ENCODE results near the gene VPS13C.
A peak's percentile ranks its signal among the peaks of the same experiment; 100 is the strongest.

The VPS13C gene

DNA sequence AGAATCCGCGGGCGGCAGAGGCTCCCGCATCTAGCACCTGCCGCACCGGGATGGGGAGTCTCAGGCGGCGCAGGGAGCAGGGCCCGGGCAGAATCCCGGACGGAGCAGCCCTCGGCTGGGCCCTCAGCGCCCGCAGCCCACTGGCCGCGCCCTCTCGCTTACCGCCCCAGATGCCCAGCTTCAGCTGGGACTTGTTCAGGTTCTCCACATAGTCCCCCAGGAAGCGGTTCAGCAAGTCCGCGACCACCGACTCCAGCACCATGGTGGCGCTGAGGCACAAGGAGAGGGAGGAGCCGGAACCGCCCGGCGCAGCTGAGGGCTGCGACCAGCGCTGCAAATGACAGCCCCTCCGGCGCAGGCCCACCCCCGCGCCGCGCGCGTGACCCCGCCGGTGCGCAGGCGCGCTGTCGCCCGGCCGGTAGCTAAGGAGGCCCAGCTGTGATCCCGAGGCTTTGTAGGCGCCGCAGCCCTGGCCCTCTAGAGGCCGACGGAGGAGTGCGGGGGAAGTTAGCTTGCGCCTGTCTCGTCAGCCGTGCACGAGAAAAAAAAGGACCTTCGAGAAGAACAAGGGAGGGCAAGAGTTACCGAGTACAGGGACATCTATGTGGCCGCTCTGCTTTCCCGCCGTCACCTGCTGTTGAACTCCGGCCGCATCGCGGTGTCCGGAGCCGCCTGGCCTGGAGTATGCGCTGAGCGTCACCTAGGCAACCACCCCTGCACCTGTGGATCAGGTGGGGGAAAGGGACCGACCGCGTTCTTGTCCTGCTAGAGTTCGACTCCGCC is at the start of gene VPS13C:
Gene VPS13C, minus strand, starts transcription at position 335 of the 783 bp plus-strand sequence. Its CDS starts 73 bp downstream, at position 262.
- peak within 1 kb of the TSS; percentile 88 for H3K4me3 ChIP-seq (ENCODE audit: low read depth, low read length)
- DNase-seq (ENCODE audit: low read depth), result peak; percentile 57

DNA sequence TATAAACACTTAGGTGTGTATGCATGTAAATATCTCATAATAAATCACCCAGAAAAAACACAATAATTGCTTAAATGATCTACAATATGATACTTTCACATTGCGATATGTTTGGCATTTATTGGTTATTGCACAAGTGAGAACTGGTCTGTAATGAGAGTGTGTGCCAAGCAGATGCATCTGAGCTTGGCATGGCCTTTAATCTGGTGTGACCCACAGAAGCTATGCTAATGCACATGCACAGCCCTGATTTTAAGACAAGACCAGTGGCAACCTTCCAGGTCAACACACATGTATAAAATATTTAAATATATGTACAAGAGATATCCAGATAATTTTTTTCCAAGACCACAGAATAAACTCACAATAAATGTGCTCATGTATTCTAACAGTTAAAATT is 49.2 kb upstream of the VPS13C start:
- H3K4me3 ChIP-seq (ENCODE audit: low read depth, low read length), result no peak overlapping the region
- no peak for DNase-seq (ENCODE audit: low read depth)

GRCh38 chr15:62108411-62108810 is 48.2 kb upstream of the VPS13C start:
- DNase-seq (ENCODE audit: low read depth), result no peak
- no peak overlapping the region for H3K4me3 ChIP-seq (ENCODE audit: low read depth, low read length)

DNA sequence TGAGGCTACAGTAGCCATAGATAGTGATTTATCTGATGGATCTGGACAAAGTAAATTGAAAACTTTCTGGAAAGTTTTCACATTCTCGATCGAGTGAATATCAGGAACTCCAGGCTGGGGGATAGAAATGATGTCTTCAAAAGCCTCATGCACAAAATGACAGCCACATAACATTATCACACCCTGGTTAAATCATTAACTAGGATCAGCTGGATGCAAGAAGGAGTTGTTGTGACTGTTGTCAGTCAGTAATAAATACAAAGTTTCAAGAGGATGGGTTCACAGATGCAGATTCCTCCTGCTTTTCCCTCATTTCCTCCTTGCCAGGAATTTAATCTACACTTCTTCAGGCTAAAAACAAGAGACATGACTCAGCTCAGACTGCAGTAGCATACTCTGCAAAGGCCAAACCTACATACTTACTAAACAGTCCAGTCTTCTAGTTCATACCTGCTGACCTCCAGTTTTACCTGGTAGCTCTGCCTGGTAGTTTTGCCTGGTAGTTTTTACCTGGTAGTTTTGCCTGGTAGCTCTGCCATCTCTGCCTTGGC is 47.4 kb upstream of the VPS13C start:
- DNase-seq (ENCODE audit: low read depth), result no peak
- no peak overlapping the region for H3K4me3 ChIP-seq (ENCODE audit: low read depth, low read length)

GRCh38 chr15:62106096-62106495 is 45.8 kb upstream of the VPS13C start:
- H3K4me3 ChIP-seq (ENCODE audit: low read depth, low read length), result no peak overlapping the region
- DNase-seq (ENCODE audit: low read depth), result no peak

DNA sequence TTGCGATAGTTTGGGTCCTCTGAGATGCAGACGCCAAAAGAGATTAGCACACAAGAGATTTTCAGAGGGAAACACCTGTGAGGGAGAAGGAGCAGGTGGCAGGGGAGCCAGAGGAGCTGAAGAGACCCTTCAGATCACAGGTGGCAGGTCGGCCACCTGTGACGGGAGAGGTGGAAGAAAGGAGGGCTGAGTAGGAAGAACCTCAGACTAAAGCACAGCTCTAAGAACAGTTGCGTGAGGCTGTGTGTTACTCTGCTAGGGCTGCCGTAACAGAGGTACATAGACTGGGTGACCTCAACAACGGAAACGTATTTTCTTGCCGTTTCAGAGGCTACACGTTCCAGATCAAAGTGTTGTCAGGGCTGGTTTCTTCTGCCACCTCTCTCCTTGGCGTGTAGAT is 45.0 kb upstream of the VPS13C start:
- no peak for DNase-seq (ENCODE audit: low read depth)
- H3K4me3 ChIP-seq (ENCODE audit: low read depth, low read length), result no peak overlapping the region

DNA sequence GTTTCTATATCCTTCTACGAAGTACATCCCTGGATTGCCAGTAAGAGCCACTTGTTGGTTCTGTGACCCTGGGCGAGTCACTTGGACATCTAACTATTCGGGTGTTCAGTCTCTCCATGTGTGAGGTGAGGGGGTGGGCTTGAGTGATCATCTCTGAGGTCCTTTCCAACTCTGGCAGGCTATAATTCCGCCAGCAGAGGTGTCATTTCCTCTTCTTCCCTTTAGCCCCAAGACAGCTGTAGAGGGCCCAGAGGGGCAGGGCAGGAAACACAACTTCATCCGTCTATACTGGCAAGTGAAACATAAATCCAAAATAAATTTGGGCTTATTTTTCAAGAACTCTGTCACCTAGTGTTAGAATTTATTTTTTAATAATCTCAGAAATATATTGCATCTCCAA is 44.6 kb upstream of the VPS13C start:
- DNase-seq (ENCODE audit: low read depth), result no peak
- H3K4me3 ChIP-seq (ENCODE audit: low read depth, low read length), result no peak overlapping the region

DNA sequence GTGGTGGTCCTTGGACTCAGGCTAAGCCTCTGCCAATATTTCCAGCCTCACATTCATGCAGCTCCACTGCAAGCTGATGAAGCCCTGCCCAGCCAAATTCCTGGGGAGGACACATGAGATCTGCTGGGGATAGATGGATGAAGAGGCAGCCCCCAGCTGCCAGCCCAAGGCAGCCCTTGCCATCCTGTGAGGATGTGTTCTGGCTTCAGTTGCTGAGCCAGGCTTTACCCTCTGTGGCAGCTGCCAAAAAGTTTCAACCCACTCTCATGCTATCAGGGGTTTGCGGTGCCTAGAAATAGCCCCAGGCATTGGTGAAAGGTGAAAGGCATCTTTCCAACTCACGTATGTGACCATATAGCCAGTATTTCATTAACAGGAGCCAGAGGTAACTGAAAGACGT is 44.2 kb upstream of the VPS13C start:
- H3K4me3 ChIP-seq (ENCODE audit: low read depth, low read length), result no peak overlapping the region
- no peak for DNase-seq (ENCODE audit: low read depth)

- no peak overlapping the region for H3K4me3 ChIP-seq (ENCODE audit: low read depth, low read length)
- DNase-seq (ENCODE audit: low read depth), result no peak
These were observed 43.2 kb upstream of the VPS13C start for GRCh38 chr15:62103431-62103830.

- DNase-seq (ENCODE audit: low read depth), result peak; percentile 41
- no peak overlapping the region for H3K4me3 ChIP-seq (ENCODE audit: low read depth, low read length)
These were observed 38.9 kb upstream of the VPS13C start for GRCh38 chr15:62099094-62099601.

DNA sequence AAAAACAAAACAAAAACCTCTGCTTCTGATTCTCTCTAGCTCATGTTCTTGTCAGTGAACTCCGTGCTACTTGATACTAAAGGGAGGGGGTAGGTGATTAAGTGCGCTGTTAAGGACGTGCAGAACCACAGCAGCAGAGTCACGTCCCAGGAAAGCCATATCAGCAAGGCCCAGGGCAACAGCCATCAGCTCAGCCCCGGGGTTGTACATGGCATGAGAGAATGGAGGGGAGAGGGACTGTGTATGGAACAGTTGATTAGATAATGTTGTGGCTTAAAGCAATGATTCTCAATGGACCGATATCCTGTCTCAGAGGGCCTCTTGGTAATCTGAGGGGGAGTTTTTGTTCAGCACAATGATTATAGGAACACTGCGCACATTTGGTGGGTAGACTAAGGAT is 34.1 kb upstream of the VPS13C start:
- no peak overlapping the region for H3K4me3 ChIP-seq (ENCODE audit: low read depth, low read length)
- no peak for DNase-seq (ENCODE audit: low read depth)

GRCh38 chr15:62093809-62094208 is 33.6 kb upstream of the VPS13C start:
- no peak overlapping the region for H3K4me3 ChIP-seq (ENCODE audit: low read depth, low read length)
- DNase-seq (ENCODE audit: low read depth), result no peak

DNA sequence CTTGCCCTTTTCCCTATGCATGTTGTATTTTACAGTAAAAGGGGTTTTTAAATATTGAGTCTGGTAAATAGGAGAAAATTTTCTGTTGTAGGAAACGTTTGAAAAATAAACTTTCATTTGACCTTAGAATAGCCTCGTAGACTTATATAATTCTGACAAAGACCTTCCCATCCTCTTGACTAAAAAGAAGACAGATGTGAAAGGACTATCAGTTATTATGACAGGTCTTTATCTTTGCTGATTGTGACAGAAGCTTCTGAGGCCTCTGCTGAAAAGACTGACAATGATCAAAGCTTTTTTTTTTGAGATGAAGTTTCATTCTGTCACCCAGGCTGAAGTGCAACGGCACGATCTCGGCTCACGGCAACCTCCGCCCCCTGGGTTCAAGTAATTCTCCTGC is 30.7 kb upstream of the VPS13C start:
- no peak overlapping the region for H3K4me3 ChIP-seq (ENCODE audit: low read depth, low read length)
- no peak for DNase-seq (ENCODE audit: low read depth)

DNA sequence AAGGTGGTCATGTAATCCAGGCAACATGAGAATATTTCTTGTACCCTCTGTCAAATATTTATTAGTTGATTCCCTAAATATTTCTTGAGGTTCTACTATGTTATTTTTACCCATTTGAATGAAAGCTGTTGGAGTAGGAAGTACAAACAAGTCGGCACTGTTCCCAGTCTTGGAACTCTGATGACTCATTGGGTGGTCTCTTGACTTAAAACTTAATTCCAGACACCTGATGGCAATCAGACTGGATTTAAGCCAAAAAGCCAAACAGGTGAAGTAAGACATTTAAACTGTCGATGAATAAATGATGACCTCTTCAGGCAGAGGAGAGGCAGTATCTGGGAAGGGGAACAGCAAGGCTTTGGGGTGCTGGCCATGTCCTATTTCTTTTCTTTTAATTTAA is 29.4 kb upstream of the VPS13C start:
- no peak overlapping the region for H3K4me3 ChIP-seq (ENCODE audit: low read depth, low read length)
- no peak for DNase-seq (ENCODE audit: low read depth)

DNA sequence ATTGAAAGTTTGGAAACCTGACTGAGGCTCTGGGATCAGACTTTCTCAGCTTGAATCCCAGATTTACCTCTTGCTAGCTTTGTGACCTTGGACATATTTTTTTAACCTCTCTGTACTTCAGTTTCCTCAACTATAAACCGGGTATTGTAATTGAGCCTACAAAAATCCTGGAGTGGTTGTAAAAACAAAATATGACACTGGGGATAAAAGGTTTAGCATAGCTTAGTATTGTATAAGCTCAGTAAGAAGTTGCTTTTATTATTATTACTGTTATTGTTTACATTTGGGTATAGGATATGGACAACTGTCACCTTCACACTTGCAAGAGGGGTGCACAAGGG is 28.1 kb upstream of the VPS13C start:
- no peak for DNase-seq (ENCODE audit: low read depth)
- H3K4me3 ChIP-seq (ENCODE audit: low read depth, low read length), result no peak overlapping the region

- DNase-seq (ENCODE audit: low read depth), result peak; percentile 33
- no peak overlapping the region for H3K4me3 ChIP-seq (ENCODE audit: low read depth, low read length)
These were observed 27.6 kb upstream of the VPS13C start for GRCh38 chr15:62087671-62088352.

- no peak for DNase-seq (ENCODE audit: low read depth)
- H3K4me3 ChIP-seq (ENCODE audit: low read depth, low read length), result no peak overlapping the region
These were observed 25.5 kb upstream of the VPS13C start for GRCh38 chr15:62085740-62086139.

DNA sequence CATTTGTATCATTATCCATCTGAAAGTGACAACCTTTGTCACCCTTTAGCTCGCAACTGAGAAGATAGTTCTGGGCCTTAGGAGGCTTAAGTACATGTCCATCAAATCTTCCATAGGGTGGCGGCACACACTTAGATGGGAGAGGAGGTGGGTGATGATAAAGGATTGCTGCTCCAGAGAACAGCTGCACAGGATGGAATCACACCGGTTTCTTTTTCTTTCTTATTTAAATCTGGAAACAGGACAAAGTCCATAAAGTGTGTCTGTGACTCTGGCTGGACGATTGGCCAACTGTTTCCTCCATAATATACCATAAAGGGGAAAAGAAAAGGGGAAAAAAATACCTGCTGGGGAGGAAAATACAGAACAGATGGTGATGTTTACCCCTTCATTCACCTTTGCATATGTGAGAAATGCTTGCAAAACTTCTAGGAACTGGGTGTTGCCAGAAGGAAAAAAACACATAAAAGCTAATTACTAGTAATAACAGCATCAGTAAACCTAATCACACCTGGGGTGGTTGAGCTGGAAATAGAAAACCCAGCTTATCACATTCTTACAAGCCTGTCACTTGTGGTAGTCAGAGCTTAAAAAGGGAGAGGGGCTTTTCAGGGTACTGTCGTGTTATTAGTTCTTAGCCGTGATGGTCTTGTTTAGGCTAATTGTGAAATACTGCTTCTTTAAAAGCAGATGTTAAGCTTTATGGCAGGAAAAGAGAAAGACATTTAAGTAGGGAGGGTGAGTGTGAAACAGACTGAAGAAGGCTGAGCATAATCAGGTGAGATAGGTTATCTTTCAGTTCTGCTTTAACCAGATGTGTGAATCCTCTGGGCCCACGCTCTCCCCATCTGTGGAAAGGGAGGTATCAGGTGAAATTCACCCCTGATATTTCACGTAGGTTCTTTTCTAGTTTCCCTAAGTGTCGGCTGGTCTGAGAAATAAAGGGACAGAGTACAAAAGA is 23.2 kb upstream of the VPS13C start:
- DNase-seq (ENCODE audit: low read depth), result no peak
- H3K4me3 ChIP-seq (ENCODE audit: low read depth, low read length), result no peak overlapping the region

- no peak for DNase-seq (ENCODE audit: low read depth)
- no peak overlapping the region for H3K4me3 ChIP-seq (ENCODE audit: low read depth, low read length)
These were observed 19.3 kb upstream of the VPS13C start for GRCh38 chr15:62079594-62079993.
